Ovary (tissue), 3 donors: ENCODE data around the gene EXOC3L1.

ENCODE experiments used
- CTCF ChIP-seq, 3 donors: fragments of 450-650 bp in 2 of 3; fragments of 200-600 bp in 1 of 3; IDR thresholded peaks; one replicate each; pipeline versions ENCODE4 v1.5.1 to v1.8.0; 2016 to 2022; ENCODE audit warnings: antibody characterized with exemption in 3 of 3, mild to moderate bottlenecking in 1 of 3
- EP300 ChIP-seq: sonication (generic); formaldehyde crosslinking; IDR thresholded peaks from one replicate; pipeline ENCODE4 v1.6.1; 2017; ENCODE audit warnings: antibody characterized with exemption
- POLR2A ChIP-seq: fragments of 450-650 bp; IDR thresholded peaks from one replicate; pipeline ENCODE4 v1.6.1; 2017; ENCODE audit warnings: antibody characterized with exemption, mild to moderate bottlenecking, moderate library complexity
- donor health status: DM: no; HTN: no; CAD: no.

GRCh38 chr16:67162506-67163163 lies 27.3 kb downstream of the EXOC3L1 start:
- TF ChIP-seq POLR2A (no peak), CTCF (IDR thresholded peaks at IDR 0.05) (no peak), EP300 (no peak)
